ENCODE measurements around the gene SLC35A5. TPM values are rescaled to one million over a fixed set of nuclear protein-coding genes. Genes with fewer than 3 reads are reported as not detected.

Gene SLC35A5
- total and polyA plus RNA-seq, 9 of the 15 experiments (the other 6 are each of a cell fraction or from before 2014, with no cell fraction given) = 4.0 to 13.0 (median 9.7) TPM

GRCh38 chr3:112631257-112631656 lies 69.4 kb downstream of the SLC35A5 start (continued):
- TF ChIP-seq ZNF699 (CRISPR knock-in tag; IDR thresholded peaks at IDR 0.05; ENCODE audit: insufficient replicate concordance) (no peak), MYNN (IDR thresholded peaks at IDR 0.05) (no peak), MYNN (CRISPR knock-in tag; IDR thresholded peaks at IDR 0.05) (no peak), MEIS2 (IDR thresholded peaks at IDR 0.05; ENCODE audit: partially characterized antibody) (peak; percentile 59), SIN3A (IDR thresholded peaks at IDR 0.05; ENCODE audit: borderline replicate concordance in 2 of 2, control insufficient read depth in 1 of 2, low read depth in 2 of 2, low read length in 2 of 2) (no peak), SP2 (IDR thresholded peaks at IDR 0.05; ENCODE audit: extremely low read depth, low read depth, low read length, poor library complexity, severe bottlenecking) (no peak), MBD2 (IDR thresholded peaks at IDR 0.05; ENCODE audit: borderline replicate concordance, low read depth) (no peak), SUPT5H (IDR thresholded peaks at IDR 0.05) (no peak), MCM2 (IDR thresholded peaks at IDR 0.05; ENCODE audit: low read depth) (no peak), FOXA1 (IDR thresholded peaks at IDR 0.05; ENCODE audit: borderline replicate concordance) (no peak), TRIM24 (IDR thresholded peaks at IDR 0.05) (peak in 1 of 2 experiments; percentile 19; a peak in 1 of 4 replicates), MIER1 (IDR thresholded peaks at IDR 0.05; ENCODE audit: low read depth) (no peak), MLX (CRISPR knock-in tag; conservative IDR thresholded peaks at IDR 0.05) (no peak), ZC3H11A (IDR thresholded peaks at IDR 0.05; ENCODE audit: low read depth, low read length) (no peak), ATF3 (IDR thresholded peaks at IDR 0.05) (peak; percentile 86), ATF3 (CRISPR knock-in tag; conservative IDR thresholded peaks at IDR 0.05) (no peak), CEBPB (tag; IDR thresholded peaks at IDR 0.05) (peak; percentile 25; the same call in 1 of the 2 replicates), CBX1 (IDR thresholded peaks at IDR 0.05; ENCODE audit: low read depth) (no peak)
- TF ChIP-seq, protein P1, sequence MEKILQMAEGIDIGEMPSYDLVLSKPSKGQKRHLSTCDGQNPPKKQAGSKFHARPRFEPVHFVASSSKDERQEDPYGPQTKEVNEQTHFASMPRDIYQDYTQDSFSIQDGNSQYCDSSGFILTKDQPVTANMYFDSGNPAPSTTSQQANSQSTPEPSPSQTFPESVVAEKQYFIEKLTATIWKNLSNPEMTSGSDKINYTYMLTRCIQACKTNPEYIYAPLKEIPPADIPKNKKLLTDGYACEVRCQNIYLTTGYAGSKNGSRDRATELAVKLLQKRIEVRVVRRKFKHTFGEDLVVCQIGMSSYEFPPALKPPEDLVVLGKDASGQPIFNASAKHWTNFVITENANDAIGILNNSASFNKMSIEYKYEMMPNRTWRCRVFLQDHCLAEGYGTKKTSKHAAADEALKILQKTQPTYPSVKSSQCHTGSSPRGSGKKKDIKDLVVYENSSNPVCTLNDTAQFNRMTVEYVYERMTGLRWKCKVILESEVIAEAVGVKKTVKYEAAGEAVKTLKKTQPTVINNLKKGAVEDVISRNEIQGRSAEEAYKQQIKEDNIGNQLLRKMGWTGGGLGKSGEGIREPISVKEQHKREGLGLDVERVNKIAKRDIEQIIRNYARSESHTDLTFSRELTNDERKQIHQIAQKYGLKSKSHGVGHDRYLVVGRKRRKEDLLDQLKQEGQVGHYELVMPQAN (IDR thresholded peaks at IDR 0.05; ENCODE audit: borderline replicate concordance) = no peak
- TF ChIP-seq, protein P2, sequence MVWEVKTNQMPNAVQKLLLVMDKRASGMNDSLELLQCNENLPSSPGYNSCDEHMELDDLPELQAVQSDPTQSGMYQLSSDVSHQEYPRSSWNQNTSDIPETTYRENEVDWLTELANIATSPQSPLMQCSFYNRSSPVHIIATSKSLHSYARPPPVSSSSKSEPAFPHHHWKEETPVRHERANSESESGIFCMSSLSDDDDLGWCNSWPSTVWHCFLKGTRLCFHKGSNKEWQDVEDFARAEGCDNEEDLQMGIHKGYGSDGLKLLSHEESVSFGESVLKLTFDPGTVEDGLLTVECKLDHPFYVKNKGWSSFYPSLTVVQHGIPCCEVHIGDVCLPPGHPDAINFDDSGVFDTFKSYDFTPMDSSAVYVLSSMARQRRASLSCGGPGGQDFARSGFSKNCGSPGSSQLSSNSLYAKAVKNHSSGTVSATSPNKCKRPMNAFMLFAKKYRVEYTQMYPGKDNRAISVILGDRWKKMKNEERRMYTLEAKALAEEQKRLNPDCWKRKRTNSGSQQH (CRISPR knock-in tag; IDR thresholded peaks at IDR 0.05) = no peak
- TF ChIP-seq, protein P3, sequence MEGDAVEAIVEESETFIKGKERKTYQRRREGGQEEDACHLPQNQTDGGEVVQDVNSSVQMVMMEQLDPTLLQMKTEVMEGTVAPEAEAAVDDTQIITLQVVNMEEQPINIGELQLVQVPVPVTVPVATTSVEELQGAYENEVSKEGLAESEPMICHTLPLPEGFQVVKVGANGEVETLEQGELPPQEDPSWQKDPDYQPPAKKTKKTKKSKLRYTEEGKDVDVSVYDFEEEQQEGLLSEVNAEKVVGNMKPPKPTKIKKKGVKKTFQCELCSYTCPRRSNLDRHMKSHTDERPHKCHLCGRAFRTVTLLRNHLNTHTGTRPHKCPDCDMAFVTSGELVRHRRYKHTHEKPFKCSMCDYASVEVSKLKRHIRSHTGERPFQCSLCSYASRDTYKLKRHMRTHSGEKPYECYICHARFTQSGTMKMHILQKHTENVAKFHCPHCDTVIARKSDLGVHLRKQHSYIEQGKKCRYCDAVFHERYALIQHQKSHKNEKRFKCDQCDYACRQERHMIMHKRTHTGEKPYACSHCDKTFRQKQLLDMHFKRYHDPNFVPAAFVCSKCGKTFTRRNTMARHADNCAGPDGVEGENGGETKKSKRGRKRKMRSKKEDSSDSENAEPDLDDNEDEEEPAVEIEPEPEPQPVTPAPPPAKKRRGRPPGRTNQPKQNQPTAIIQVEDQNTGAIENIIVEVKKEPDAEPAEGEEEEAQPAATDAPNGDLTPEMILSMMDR (IDR thresholded peaks at IDR 0.05 in 2 of 3, conservative IDR thresholded peaks at IDR 0.05 in 1 of 3; ENCODE audit: insufficient read depth in 2 of 3, low read depth in 1 of 3, low read length in 3 of 3) = no peak

Data from K562 (cell line).